SH-SY5Y (cell line): Measurements from ENCODE around the gene IL2RA.

Experiments used
- GATA2 ChIP-seq: IDR thresholded peaks from 2 replicates; pipeline ENCODE4 v1.6.1; 2011; ENCODE audit warnings: mild to moderate bottlenecking, low read depth, low read length
- GATA3 ChIP-seq: IDR thresholded peaks from 2 replicates; pipeline ENCODE4 v1.6.1; 2011; ENCODE audit warnings: low read depth, mild to moderate bottlenecking, low read length, moderate library complexity

GRCh38 chr10:6067457-6067856, 5.3 kb upstream of the IL2RA start:
- TF ChIP-seq GATA2 (no peak), GATA3 (no peak)
